Esophagus muscularis mucosa (tissue), 4 donors: Measurements from ENCODE around the gene WNT9A. TPM values are rescaled to one million over a fixed set of nuclear protein-coding genes. Genes with fewer than 3 reads are reported as not detected.
A peak's percentile ranks its signal among the peaks of the same experiment; 100 is the strongest.

ENCODE experiments used
- DNase-seq: peaks from one replicate; pipeline ENCODE4 v3.0.0-alpha.2; 2017; ENCODE audit errors: extremely low spot score
- H3K27ac ChIP-seq, 4 donors: fragments of 200-600 bp; sonication (generic); replicated peaks in 1 of 4; 1 replicate in 3 of 4; 2 replicates in 1 of 4; pipeline ENCODE4 v1.5.1; 2016 to 2019; ENCODE audit warnings: mild to moderate bottlenecking in 1 of 4
- H3K27me3 ChIP-seq, 4 donors: fragments of 200-600 bp; sonication (generic); one replicate each; pipeline versions ENCODE4 v1.5.1 to v1.6.0; 2016 to 2019
- H3K36me3 ChIP-seq, 4 donors: fragments of 200-600 bp; sonication (generic); one replicate each; pipeline ENCODE4 v1.5.1; 2016 to 2019
- H3K4me1 ChIP-seq, 4 donors: fragments of 200-600 bp; sonication (generic); one replicate each; pipeline ENCODE4 v1.5.1; 2016 to 2019
- H3K4me3 ChIP-seq, 4 donors: fragments of 200-600 bp; sonication (generic); 1 replicate in 2 of 4; 2 replicates in 2 of 4; pipeline ENCODE4 v1.5.1; 2016 to 2019; ENCODE audit warnings: mild to moderate bottlenecking in 4 of 4, moderate library complexity in 1 of 4
- H3K9me3 ChIP-seq, 4 donors: fragments of 200-600 bp; sonication (generic); 1 replicate in 3 of 4; 2 replicates in 1 of 4; pipeline ENCODE4 v1.5.1; 2016 to 2019
- EP300 ChIP-seq: sonication (generic); formaldehyde crosslinking; IDR thresholded peaks from one replicate; pipeline ENCODE4 v1.6.1; 2017; ENCODE audit warnings: antibody characterized with exemption
- POLR2A ChIP-seq: fragments of 450-650 bp; IDR thresholded peaks from one replicate; pipeline ENCODE4 v1.6.1; 2017; ENCODE audit warnings: antibody characterized with exemption, moderate library complexity, mild to moderate bottlenecking, low read depth
- POLR2AphosphoS5 ChIP-seq, 2 donors: sonication (generic); formaldehyde crosslinking; IDR thresholded peaks; one replicate each; pipeline ENCODE4 v1.6.1; 2017; ENCODE audit warnings: antibody characterized with exemption in 2 of 2
- WGBS: methylation state at CpG from one replicate; pipeline ENCODE4 v1.1.5; 2018; 5-methylcytosine and 5-hydroxymethylcytosine counted together
- intact Hi-C: fragments of 100-400 bp; cut with DNase I; formaldehyde crosslinking; loops from one replicate; pipeline ENCODE4 v1.15.1; 2023
- total RNA-seq, 4 donors: library from RNA; depleted of rRNA; stranded (reverse); fragments of >200 nt; gene quantifications; one replicate each; pipeline versions ENCODE4 v1.1.0 to v1.2.1, GENCODE V29; 2016
- TF ChIP-seq, protein P1 (sequence below), 3 experiments: fragments of 200-600 bp in 2 of 3; fragments of 450-650 bp in 1 of 3; sonication (generic) in 2 of 3; IDR thresholded peaks; one replicate each; pipeline ENCODE4 v1.5.1; 2017 to 2019; ENCODE audit warnings: antibody characterized with exemption in 3 of 3, mild to moderate bottlenecking in 2 of 3, moderate library complexity in 1 of 3

The WNT9A gene
- total RNA-seq, 4 donors from 2014 or later = 7.5 to 18.1 (median 14.4) TPM

DNA sequence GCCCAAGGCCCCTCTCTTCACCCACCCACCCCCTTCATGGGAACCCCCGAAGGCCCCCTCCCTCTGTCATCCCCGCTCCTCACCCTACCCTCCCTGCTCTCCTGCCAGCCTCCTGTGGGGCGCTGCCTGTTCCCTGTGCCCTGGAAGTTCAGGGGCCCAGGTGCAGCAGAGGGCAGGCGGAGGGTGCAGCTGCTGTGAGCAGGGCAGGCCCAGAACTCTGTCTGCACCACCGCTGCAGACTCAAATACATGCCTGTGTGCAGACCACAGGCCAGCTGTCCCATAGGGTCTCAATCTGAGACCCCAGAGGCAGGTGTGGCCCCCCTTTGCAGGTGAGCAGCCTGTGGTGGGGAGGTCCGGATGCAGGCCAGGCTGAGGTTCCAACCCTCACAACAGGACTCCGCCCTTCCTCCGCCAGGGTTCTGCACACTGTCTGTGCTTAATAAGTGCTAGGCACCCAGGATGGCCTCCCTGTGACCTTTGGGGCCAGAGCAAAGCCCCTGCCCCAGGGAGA is 62.5 kb downstream of the WNT9A start:
- Histone ChIP-seq H3K4me3 (no peak overlapping the region), H3K4me1 (peaks cover 24 to 40% (median 30%) of the 10 kb centered on the region in 4 donors), H3K9me3 (no peaks in the 10 kb centered on the region), H3K36me3 (no peaks in the 10 kb centered on the region), H3K27ac (peak overlapping the region; percentile 94 to 97 (median 96)), H3K27me3 (peaks cover 0 to 5% (median 0%) of the 10 kb centered on the region in 4 donors)
- WGBS = 87% methylated on average over 6 of the region's 8 CpGs
- no peak for DNase-seq
- TF ChIP-seq POLR2A (no peak), POLR2AphosphoS5 (IDR thresholded peaks at IDR 0.05) (no peak)
- intact Hi-C loops = loop anchor here (5.0 kb wide), 1 partner anchor 62 kb away; the partner anchor contains the start of gene WNT9A

DNA sequence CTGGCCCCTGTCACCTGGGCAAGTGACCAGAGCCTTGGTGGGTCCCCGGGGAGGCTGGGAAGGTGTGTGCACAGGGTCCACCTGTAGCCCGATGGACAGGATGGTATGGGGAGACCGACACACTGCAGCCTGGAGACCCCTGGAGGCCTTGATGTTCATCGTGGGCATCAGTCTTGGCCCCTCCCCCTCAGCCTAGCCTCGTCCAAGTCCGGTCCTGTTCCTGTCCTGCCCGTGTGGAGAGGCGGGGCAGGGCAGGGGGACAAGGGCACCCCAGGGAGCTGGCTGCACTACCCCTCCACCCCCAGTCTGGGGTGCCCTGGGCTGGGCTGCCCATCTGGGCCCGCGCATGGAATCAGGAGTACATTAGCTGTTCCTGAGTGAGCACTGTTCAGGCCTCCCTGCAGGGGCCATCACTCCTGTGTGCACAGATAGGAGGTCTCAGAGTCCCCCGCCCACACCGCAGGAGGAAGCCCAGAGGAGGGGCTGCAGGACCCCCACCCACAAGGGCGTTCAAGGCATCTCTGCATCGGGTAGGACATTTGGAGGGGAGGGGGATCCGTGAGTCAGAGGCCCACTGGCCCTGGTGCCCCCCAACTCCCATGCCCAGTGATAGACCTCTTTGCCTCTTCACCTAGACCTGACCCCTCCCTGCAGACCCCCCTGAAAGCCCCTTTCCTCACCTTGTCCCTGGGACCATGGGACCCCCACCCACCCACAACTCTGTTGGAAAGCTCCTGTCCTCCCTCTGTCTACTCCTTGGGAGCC is 63.2 kb downstream of the WNT9A start:
- H3K4me1 ChIP-seq = peaks cover 24 to 40% (median 30%) of the 10 kb centered on the region in 4 donors
- peaks cover 0 to 5% (median 0%) of the 10 kb centered on the region in 4 donors for H3K27me3 ChIP-seq
- DNase-seq = no peak
- TF ChIP-seq POLR2AphosphoS5 (IDR thresholded peaks at IDR 0.05) = no peak
- TF ChIP-seq POLR2A = no peak
- TF ChIP-seq EP300 = no peak
- TF ChIP-seq, protein P1, sequence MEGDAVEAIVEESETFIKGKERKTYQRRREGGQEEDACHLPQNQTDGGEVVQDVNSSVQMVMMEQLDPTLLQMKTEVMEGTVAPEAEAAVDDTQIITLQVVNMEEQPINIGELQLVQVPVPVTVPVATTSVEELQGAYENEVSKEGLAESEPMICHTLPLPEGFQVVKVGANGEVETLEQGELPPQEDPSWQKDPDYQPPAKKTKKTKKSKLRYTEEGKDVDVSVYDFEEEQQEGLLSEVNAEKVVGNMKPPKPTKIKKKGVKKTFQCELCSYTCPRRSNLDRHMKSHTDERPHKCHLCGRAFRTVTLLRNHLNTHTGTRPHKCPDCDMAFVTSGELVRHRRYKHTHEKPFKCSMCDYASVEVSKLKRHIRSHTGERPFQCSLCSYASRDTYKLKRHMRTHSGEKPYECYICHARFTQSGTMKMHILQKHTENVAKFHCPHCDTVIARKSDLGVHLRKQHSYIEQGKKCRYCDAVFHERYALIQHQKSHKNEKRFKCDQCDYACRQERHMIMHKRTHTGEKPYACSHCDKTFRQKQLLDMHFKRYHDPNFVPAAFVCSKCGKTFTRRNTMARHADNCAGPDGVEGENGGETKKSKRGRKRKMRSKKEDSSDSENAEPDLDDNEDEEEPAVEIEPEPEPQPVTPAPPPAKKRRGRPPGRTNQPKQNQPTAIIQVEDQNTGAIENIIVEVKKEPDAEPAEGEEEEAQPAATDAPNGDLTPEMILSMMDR (IDR thresholded peaks at IDR 0.05) = no peak
- H3K27ac ChIP-seq = no peak overlapping the region
- 88% methylated on average over 12 of the region's 15 CpGs for WGBS
- intact Hi-C loops = loop anchor here (5.0 kb wide), 1 partner anchor 63 kb away; the partner anchor contains the start of gene WNT9A
- no peaks in the 10 kb centered on the region for H3K36me3 ChIP-seq
- H3K4me3 ChIP-seq = no peak overlapping the region
- no peaks in the 10 kb centered on the region for H3K9me3 ChIP-seq

DNA sequence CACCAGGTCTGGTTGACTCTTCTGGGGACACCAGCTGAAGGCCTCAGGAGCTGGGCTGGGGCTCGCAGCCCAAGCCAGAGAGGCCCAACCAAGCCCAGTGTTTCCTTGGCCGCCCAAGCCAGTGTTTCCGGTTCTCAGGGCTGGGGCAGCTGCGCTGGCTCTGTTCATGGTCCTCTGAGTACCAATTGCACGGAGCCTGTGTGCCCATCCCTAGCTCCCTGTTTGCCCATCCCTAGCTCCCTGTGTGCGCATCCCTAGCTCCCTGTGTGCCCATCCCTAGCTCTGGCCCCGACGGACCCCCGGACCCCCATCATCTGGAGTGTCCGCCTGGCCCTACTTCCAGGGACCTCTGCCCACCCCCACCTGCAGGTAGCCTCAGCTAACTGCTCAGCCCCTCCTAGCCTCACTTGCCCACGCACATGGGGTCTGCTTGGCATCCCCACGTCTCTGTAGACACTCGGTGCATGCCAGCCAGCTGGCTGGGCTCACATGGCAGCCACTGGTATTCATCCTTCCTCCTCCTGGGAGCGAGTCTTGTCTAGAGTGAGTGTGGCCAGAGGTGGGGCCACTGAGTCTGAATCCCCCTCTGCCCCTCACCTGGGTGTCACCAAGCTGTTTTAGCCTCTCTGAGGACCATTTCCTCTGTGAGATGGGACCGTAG is 64.0 kb downstream of the WNT9A start:
- H3K27ac ChIP-seq = no peak overlapping the region
- no peaks in the 10 kb centered on the region for H3K36me3 ChIP-seq
- DNase-seq = peak; percentile 90
- TF ChIP-seq, protein P1 (IDR thresholded peaks at IDR 0.05) = no peak
- TF ChIP-seq POLR2AphosphoS5 (IDR thresholded peaks at IDR 0.05) (no peak), EP300 (no peak)
- no peak overlapping the region for H3K4me3 ChIP-seq
- WGBS = 93% methylated on average over 9 of the region's 15 CpGs
- no peaks in the 10 kb centered on the region for H3K9me3 ChIP-seq
- intact Hi-C loops = no loop called here
- H3K4me1 ChIP-seq = peaks cover 24 to 37% (median 30%) of the 10 kb centered on the region in 4 donors
- peaks cover 0 to 5% (median 0%) of the 10 kb centered on the region in 4 donors for H3K27me3 ChIP-seq

DNA sequence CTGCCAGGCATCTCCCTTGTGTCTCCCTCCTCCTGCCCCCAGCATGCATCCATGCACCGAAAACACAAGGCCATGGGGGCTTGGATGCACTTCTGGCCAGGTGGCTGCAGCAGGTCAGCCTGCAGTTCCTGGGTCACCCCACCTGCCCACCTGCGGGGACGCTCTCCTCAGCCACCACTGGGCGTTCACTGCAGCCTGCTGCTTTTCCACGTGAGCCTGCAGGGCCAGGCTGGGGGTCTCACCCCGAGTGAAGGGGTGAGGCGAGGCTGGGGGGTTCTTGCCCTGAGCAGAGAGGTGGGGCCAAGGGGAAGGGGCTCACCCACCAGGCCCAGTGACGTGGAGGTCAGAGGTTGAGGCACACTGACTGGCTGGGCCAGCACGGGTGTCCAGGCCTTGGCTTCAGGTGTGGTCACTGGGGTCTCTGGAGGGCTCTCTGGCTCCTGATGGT is 64.6 kb downstream of the WNT9A start:
- peaks cover 0 to 5% (median 0%) of the 10 kb centered on the region in 4 donors for H3K27me3 ChIP-seq
- 80% methylated on average over 8 of the region's 9 CpGs for WGBS
- no peak overlapping the region for H3K27ac ChIP-seq
- H3K9me3 ChIP-seq = no peaks in the 10 kb centered on the region
- H3K4me1 ChIP-seq = peaks cover 24 to 33% (median 30%) of the 10 kb centered on the region in 4 donors
- peak; percentile 90 for DNase-seq
- no peak overlapping the region for H3K4me3 ChIP-seq
- H3K36me3 ChIP-seq = no peaks in the 10 kb centered on the region
- no peak for TF ChIP-seq POLR2A
- TF ChIP-seq, protein P1 (IDR thresholded peaks at IDR 0.05) = no peak
- no peak for TF ChIP-seq POLR2AphosphoS5 (IDR thresholded peaks at IDR 0.05)
- no peak for TF ChIP-seq EP300
- intact Hi-C loops = no loop called here
